GM23338 (cell line): Measurements from ENCODE around the gene UXS1.

Experiments used
- CREB1 ChIP-seq: fragments of 250-450 bp; sonication (Bioruptor Pico); IDR thresholded peaks from 2 replicates; pipeline ENCODE4 v1.5.0; 2020; ENCODE audit warnings: low read depth, mild to moderate bottlenecking, moderate library complexity
- CTCF ChIP-seq, 2 experiments: fragments of 200-600 bp in 1 of 2; sonication (generic) in 1 of 2; conservative IDR thresholded peaks; 2 replicates each; pipeline versions ENCODE4 v1.5.1 to v1.6.1; 2016 to 2017; ENCODE audit warnings: antibody characterized with exemption in 2 of 2, low read depth in 2 of 2, mild to moderate bottlenecking in 2 of 2, moderate library complexity in 1 of 2
- ETS1 ChIP-seq: IDR thresholded peaks from 2 replicates; pipeline ENCODE4 v1.6.1; 2016; ENCODE audit warnings: antibody characterized with exemption
- EZH2 ChIP-seq: fragments of 200-600 bp; sonication (generic); IDR thresholded peaks from one replicate; pipeline ENCODE4 v1.8.0; 2017; ENCODE audit warnings: antibody characterized with exemption, mild to moderate bottlenecking, low read depth; ENCODE audit not compliant: unreplicated experiment
- EZH2phosphoT487 ChIP-seq: fragments of 200-600 bp; sonication (generic); IDR thresholded peaks from one replicate; pipeline ENCODE4 v1.8.1; 2018; ENCODE audit warnings: antibody characterized with exemption; ENCODE audit not compliant: unreplicated experiment
- JUNB ChIP-seq: IDR thresholded peaks from one replicate; pipeline ENCODE4 v1.6.1; 2016; ENCODE audit warnings: antibody characterized with exemption; ENCODE audit not compliant: unreplicated experiment
- NANOG ChIP-seq: IDR thresholded peaks from 2 replicates; pipeline ENCODE4 v1.6.1; 2016; ENCODE audit warnings: antibody characterized with exemption, borderline replicate concordance
- POLR2AphosphoS5 ChIP-seq: IDR thresholded peaks from 2 replicates; pipeline ENCODE4 v1.6.1; 2016; ENCODE audit warnings: antibody characterized with exemption, low read depth
- REST ChIP-seq: IDR thresholded peaks from one replicate; pipeline ENCODE4 v1.6.1; 2018; ENCODE audit warnings: antibody characterized with exemption; ENCODE audit not compliant: unreplicated experiment
- STAT1 ChIP-seq: IDR thresholded peaks from one replicate; pipeline ENCODE4 v1.6.1; 2016; ENCODE audit warnings: antibody characterized with exemption; ENCODE audit not compliant: unreplicated experiment
- ZNF114 ChIP-seq: fragments of 250-450 bp; sonication (Bioruptor Pico); IDR thresholded peaks from 2 replicates; pipeline ENCODE4 v1.5.0; 2020; ENCODE audit warnings: mild to moderate bottlenecking, moderate library complexity
- ZNF331 ChIP-seq: fragments of 250-450 bp; sonication (Bioruptor Pico); IDR thresholded peaks from 2 replicates; pipeline ENCODE4 v1.5.0; 2020; ENCODE audit warnings: low read depth, mild to moderate bottlenecking, moderate library complexity

GRCh38 chr2:106165029-106165428 is 29.1 kb downstream of the UXS1 start:
- TF ChIP-seq CTCF (conservative IDR thresholded peaks at IDR 0.05; ENCODE audit: low read depth in 2 of 2) (peak; percentile 21 to 40; a peak in 3 of 4 replicates), EZH2phosphoT487 (no peak), REST (no peak), POLR2AphosphoS5 (no peak), EZH2 (no peak), JUNB (no peak), ZNF114 (CRISPR knock-in tag) (no peak), CREB1 (CRISPR knock-in tag) (no peak), ETS1 (no peak), NANOG (peak; percentile 53; the same call in 1 of the 2 replicates), STAT1 (no peak), ZNF331 (CRISPR knock-in tag) (no peak)
